PFSK-1 (cell line): ENCODE measurements around the gene RGS9.

Source experiments
- FOXP2 ChIP-seq: optimal IDR thresholded peaks from 2 replicates; pipeline ENCODE3; 2011; ENCODE audit warnings: borderline replicate concordance, control low read depth, inconsistent platforms; ENCODE audit not compliant: insufficient read depth; ENCODE audit errors: extremely low read length, extremely low read depth
- POLR2AphosphoS5 ChIP-seq: IDR thresholded peaks from 2 replicates; pipeline ENCODE4 v1.6.1; 2012; ENCODE audit warnings: low read depth, mild to moderate bottlenecking, control low read depth, low read length, moderate library complexity
- SIN3A ChIP-seq: IDR thresholded peaks from 2 replicates; pipeline ENCODE4 v1.6.1; 2012; ENCODE audit warnings: mild to moderate bottlenecking, low read length, moderate library complexity, borderline replicate concordance; ENCODE audit not compliant: insufficient read depth
- TAF1 ChIP-seq: IDR thresholded peaks from 2 replicates; pipeline ENCODE4 v1.6.1; 2012; ENCODE audit warnings: low read length, control low read depth, borderline replicate concordance; ENCODE audit not compliant: insufficient read depth
- TF ChIP-seq, protein P1 (sequence below), 2 experiments: IDR thresholded peaks; 2 replicates each; pipeline versions ENCODE4 v1.6.1 to v1.8.0; 2011 to 2012; ENCODE audit warnings: low read depth in 2 of 2, low read length in 2 of 2, control low read depth in 1 of 2, inconsistent platforms in 1 of 2, mild to moderate bottlenecking in 1 of 2, moderate library complexity in 1 of 2; ENCODE audit not compliant: insufficient read depth in 1 of 2

DNA sequence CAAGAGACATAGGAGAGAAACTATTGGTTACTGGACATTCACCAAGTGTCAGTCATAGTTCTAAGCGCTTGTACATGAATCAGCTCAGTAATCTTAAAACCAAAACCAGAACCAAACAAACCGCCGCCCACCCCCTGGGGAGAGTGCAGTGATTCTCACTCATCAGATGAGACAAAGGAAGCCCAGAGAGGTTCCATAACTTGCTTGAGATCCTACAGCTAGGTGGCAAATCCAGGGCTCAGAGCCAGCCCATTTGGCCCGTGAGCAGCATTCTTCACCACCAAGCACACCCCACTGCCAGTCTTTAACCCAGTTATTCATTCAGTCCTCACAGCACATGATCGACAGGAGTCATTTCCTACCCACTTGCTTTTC lies 37.2 kb upstream of the RGS9 start:
- TF ChIP-seq TAF1 (no peak), POLR2AphosphoS5 (no peak), SIN3A (no peak), FOXP2 (no peak)
- TF ChIP-seq, protein P1, sequence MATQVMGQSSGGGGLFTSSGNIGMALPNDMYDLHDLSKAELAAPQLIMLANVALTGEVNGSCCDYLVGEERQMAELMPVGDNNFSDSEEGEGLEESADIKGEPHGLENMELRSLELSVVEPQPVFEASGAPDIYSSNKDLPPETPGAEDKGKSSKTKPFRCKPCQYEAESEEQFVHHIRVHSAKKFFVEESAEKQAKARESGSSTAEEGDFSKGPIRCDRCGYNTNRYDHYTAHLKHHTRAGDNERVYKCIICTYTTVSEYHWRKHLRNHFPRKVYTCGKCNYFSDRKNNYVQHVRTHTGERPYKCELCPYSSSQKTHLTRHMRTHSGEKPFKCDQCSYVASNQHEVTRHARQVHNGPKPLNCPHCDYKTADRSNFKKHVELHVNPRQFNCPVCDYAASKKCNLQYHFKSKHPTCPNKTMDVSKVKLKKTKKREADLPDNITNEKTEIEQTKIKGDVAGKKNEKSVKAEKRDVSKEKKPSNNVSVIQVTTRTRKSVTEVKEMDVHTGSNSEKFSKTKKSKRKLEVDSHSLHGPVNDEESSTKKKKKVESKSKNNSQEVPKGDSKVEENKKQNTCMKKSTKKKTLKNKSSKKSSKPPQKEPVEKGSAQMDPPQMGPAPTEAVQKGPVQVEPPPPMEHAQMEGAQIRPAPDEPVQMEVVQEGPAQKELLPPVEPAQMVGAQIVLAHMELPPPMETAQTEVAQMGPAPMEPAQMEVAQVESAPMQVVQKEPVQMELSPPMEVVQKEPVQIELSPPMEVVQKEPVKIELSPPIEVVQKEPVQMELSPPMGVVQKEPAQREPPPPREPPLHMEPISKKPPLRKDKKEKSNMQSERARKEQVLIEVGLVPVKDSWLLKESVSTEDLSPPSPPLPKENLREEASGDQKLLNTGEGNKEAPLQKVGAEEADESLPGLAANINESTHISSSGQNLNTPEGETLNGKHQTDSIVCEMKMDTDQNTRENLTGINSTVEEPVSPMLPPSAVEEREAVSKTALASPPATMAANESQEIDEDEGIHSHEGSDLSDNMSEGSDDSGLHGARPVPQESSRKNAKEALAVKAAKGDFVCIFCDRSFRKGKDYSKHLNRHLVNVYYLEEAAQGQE (IDR thresholded peaks at IDR 0.05; ENCODE audit: insufficient read depth in 1 of 2, low read depth in 2 of 2, low read length in 2 of 2) = no peak
